Osteocyte (in vitro differentiated cells): Measurements from ENCODE around the gene IFNL3. TPM values are rescaled to one million over a fixed set of nuclear protein-coding genes. Genes with fewer than 3 reads are reported as not detected.
"Not testable (repeated sequence)": the region's sequence is repeated elsewhere in the genome, so short reads cannot be mapped to it uniquely, and the experiment has no call there.

Experiments
- DNase-seq: peaks from one replicate; pipeline ENCODE4 v3.0.0; 2021; ENCODE audit warnings: mixed read lengths; ENCODE audit not compliant: unreplicated experiment; ENCODE audit errors: extremely low spot score
- H3K27ac Mint-ChIP-seq: one replicate; pipeline ENCODE4 v1.8.0; 2021; ENCODE audit warnings: mild to moderate bottlenecking, mixed read lengths; ENCODE audit not compliant: unreplicated experiment
- H3K27me3 Mint-ChIP-seq: one replicate; pipeline ENCODE4 v1.8.0; 2021; ENCODE audit warnings: mixed read lengths; ENCODE audit not compliant: unreplicated experiment
- H3K36me3 Mint-ChIP-seq: one replicate; pipeline ENCODE4 v1.8.0; 2021; ENCODE audit warnings: mixed read lengths; ENCODE audit not compliant: unreplicated experiment
- H3K4me1 Mint-ChIP-seq: one replicate; pipeline ENCODE4 v1.8.0; 2021; ENCODE audit warnings: mixed read lengths; ENCODE audit not compliant: unreplicated experiment
- H3K4me3 Mint-ChIP-seq: one replicate; pipeline ENCODE4 v1.8.0; 2021; ENCODE audit warnings: mild to moderate bottlenecking, moderate library complexity, mixed read lengths; ENCODE audit not compliant: unreplicated experiment
- H3K9me3 Mint-ChIP-seq: one replicate; pipeline ENCODE4 v1.8.0; 2021; ENCODE audit warnings: mixed read lengths; ENCODE audit not compliant: unreplicated experiment
- total RNA-seq: library from RNA; stranded (reverse); gene quantifications from 2 replicates; pipeline ENCODE4 v1.2.1, GENCODE V29; 2021
- TF ChIP-seq, protein P1 (sequence below): fragments of 200-600 bp; sonication (generic); IDR thresholded peaks from 2 replicates; pipeline ENCODE4 v1.5.0; 2021; ENCODE audit warnings: antibody characterized with exemption, mild to moderate bottlenecking, moderate library complexity

IFNL3 gene
- total RNA-seq, 1 donor from 2014 or later, result not detected

DNA sequence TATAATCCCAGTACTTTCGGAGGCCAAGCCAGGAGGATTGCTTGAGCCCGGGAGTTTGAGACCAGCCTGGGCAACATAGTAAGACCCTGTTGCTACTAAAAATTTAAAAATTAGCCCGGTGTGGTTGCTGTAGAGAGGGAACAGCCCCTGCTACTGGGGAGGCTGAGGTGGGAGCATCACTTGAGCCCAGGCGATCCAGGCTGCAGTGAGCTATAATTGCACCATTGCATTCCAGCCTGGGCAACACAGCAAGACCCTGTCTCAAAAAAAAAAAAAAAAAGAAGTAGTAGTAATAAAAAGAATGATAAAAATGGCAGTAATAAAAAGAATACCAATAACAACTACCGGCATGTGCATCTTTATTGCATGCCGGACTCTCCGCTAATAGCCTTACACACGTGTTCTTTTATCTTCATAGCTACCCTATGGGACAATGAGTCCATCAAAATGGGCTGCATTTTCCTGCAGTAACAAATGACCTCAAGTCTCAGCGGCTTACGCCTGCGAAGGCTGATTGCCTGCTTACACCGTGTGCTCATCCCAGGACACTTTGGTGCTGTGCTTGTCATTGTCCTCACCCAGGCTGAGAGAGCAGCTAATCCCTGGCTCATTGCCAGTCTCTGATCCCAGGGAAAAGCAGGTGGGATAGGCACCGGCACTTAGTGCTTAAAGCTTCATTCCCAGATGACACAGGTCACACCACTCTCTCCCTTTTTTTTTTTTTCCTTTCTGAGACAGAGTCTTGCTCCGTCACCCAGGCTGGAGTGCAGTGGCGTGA lies 26.4 kb downstream of the IFNL3 start:
- DNase-seq, result no peak
- Mint-ChIP-seq H3K9me3 (peaks cover 3% of the 10 kb centered on the region), H3K36me3 (no peaks in the 10 kb centered on the region), H3K27ac (no peak overlapping the region), H3K4me3 (no peak overlapping the region), H3K27me3 (peaks cover 20% of the 10 kb centered on the region), H3K4me1 (no peaks in the 10 kb centered on the region)
- TF ChIP-seq, protein P1, sequence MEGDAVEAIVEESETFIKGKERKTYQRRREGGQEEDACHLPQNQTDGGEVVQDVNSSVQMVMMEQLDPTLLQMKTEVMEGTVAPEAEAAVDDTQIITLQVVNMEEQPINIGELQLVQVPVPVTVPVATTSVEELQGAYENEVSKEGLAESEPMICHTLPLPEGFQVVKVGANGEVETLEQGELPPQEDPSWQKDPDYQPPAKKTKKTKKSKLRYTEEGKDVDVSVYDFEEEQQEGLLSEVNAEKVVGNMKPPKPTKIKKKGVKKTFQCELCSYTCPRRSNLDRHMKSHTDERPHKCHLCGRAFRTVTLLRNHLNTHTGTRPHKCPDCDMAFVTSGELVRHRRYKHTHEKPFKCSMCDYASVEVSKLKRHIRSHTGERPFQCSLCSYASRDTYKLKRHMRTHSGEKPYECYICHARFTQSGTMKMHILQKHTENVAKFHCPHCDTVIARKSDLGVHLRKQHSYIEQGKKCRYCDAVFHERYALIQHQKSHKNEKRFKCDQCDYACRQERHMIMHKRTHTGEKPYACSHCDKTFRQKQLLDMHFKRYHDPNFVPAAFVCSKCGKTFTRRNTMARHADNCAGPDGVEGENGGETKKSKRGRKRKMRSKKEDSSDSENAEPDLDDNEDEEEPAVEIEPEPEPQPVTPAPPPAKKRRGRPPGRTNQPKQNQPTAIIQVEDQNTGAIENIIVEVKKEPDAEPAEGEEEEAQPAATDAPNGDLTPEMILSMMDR, result no peak

DNA sequence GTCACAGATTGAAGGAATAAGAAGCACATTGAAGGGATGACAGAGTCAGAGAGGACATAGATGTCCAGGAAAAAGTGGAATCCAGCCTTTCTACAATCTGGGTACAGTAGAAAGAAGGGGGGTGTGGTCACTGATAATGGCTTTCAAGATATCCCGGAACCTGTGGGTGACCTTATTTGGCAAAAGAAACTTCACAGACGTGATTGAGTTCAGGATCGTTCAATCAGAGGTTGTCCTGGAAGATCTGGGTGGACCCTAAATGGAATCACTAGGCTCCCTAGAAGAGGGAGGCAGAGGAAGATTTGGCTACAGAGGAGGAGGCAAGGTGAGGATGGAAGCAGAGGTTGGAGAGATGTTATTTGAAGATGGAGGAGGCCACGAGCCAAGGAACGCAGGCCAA lies 27.7 kb downstream of the IFNL3 start:
- H3K9me3 Mint-ChIP-seq, result peaks cover 3% of the 10 kb centered on the region
- H3K4me3 Mint-ChIP-seq, result no peak overlapping the region
- H3K4me1 Mint-ChIP-seq, result no peaks in the 10 kb centered on the region
- no peak overlapping the region for H3K27ac Mint-ChIP-seq
- TF ChIP-seq, protein P1, result no peak
- no peak for DNase-seq
- peaks cover 22% of the 10 kb centered on the region for H3K27me3 Mint-ChIP-seq
- H3K36me3 Mint-ChIP-seq, result no peaks in the 10 kb centered on the region

DNA sequence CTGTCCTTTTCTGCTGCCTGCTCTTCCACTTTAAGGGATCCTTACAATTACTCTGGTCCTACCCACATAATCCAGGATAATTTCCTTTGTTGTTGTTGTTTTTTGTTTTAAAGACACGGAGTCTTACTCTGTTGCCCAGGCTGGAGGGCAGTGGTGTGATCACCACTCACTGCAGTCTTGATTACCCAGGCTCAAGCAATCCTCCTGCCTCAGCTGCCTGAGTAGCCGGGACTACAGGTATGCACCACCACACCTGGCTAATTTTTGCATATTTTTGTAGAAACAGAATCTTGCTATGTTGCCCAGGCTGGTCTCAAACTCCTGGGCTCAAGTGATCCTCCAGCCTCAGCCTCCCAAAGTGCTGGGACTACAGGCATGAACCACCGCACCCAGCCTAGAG lies 29.5 kb downstream of the IFNL3 start:
- H3K9me3 Mint-ChIP-seq, H3K36me3 Mint-ChIP-seq, H3K4me3 Mint-ChIP-seq, H3K4me1 Mint-ChIP-seq, DNase-seq, H3K27ac Mint-ChIP-seq: not testable (repeated sequence)
- peaks cover 22% of the 10 kb centered on the region for H3K27me3 Mint-ChIP-seq

DNA sequence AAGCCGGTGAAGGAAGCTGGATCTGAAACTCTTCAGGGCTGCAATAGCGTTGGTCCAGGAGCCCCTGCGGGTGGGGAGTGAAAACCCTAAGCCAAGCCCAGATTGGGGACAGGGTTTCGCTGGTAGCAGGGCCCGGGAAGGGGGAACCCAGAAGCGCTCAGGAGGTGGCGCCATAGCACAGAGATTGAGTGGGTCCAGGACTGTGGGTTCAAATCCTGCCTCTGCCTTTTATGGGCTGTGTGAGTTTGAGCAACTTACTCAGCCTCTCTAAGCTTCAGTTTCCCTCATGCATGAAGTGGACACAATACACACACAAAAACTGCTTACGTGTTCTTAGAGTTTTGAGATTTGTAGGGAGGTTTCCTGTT lies 32.4 kb downstream of the IFNL3 start:
- H3K4me3 Mint-ChIP-seq, result no peak overlapping the region
- no peak for DNase-seq
- H3K27me3 Mint-ChIP-seq, result peaks cover 29% of the 10 kb centered on the region

DNA sequence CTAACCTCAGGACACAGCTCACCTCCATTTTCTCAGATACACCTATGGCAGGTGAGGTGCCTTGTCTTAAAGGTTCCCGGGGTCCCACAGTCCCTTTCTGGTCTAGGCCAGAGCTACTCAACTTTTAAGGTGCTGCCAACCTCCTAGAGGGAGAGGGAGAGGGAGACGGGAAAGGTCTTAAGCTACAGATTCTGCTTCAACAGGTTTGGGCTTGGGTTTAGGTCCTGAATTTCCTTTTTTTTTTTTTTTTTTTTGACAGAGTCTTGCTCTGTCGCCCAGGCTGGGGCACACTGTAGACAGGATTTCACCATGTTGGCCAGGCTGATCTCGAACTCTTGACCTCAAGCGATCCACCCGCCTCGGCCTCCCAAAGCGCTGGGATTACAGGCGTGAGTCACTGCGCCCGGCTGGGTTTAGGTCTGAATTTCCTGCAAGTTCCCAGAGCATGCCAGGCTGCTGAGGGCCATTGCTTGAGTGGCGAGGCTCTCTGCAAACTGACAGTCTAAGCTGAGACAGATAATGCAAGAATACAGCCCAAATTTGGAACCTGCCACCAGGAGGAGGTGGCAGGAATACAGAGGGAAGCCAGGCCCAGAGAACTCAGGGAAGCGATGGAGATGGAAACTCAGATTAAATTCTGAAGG lies 33.0 kb downstream of the IFNL3 start:
- Mint-ChIP-seq H3K9me3 (no peaks in the 10 kb centered on the region), H3K27me3 (peaks cover 27% of the 10 kb centered on the region), H3K27ac (no peak overlapping the region), H3K4me1 (no peaks in the 10 kb centered on the region), H3K36me3 (no peaks in the 10 kb centered on the region), H3K4me3 (no peak overlapping the region)
- no peak for DNase-seq
- TF ChIP-seq, protein P1, result no peak

More for the DNA sequence above, 32.4 kb downstream of the IFNL3 start:
- TF ChIP-seq, protein P1, result peak; percentile 36
- no peaks in the 10 kb centered on the region for H3K36me3 Mint-ChIP-seq
- H3K4me1 Mint-ChIP-seq, result no peaks in the 10 kb centered on the region
- H3K27ac Mint-ChIP-seq, result no peak overlapping the region
- H3K9me3 Mint-ChIP-seq, result peaks cover 3% of the 10 kb centered on the region
